GOT3 (cell line): ENCODE measurements around the gene RRH.
"Not testable (repeated sequence)": the region's sequence is repeated elsewhere in the genome, so short reads cannot be mapped to it uniquely, and the experiment has no call there.

Experiments used
- DNase-seq: peaks from one replicate; lab custom pipeline; 2025; ENCODE audit warnings: mixed read lengths; lab: John Stamatoyannopoulos, UW

Gene RRH

DNA sequence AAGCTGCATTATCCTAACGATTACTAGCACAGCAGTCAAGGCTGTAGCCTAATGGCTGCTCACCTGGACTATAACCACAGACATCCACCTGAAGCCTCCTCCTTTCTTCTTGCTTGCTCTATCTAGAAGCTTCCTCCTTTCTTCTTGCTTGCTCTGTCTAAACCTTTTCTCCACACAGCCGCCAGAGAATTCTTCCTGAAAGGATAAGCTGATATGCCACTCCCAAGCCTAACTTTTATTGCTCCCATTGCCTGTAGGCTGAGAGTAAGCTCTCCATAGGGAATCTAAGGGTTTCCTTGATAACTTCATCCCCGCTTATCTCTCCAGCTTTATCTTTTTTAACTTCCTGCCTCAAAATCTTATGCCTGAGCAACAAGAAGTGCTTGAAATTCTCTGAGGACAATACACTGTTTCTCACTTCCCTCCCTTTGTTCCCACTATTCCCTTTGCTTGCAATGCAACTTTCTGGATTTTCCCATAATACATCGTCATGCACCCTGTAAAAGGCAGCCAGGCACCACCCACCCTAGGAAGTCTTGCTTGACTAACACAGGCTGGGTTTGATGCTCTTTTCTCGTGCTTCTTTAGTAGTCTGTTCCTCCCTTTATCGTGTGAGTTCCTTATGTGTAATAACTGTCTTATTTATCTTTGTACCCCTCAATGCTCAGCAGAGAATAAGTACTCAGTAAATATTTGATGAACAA is 18.8 kb downstream of the RRH start:
- DNase-seq: no peak

DNA sequence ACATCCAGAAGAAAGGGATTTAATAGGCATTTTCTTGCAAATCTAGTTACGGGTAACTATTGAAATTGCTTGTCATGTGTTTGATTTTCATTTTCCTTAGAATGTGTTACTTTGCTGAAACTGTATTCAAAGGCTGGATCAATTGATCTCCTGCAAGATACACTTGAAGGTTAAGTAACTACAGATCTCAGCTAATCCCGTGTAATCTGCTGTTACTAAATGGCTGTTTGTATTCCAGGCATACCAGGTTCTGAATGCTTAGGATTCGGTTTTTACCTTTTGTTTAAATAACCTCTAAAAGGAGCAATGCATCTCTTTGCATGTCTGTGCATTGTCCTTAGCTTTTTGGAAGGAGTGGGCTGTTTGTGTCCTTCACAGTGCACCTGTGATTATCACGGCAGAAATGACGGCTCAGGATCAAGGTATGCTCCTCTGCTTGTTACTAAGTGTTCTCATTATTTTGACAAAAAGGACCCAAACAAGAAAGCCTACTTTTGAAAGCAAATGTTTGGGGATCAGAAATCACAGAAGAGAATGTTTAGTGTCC is 20.2 kb downstream of the RRH start, which contains the start of gene LRIT3:
LRIT3 (plus strand) TSS at position 212 of the 547 bp plus-strand sequence; CDS start at position 307, 95 bp downstream.
- DNase-seq: no peak

DNA sequence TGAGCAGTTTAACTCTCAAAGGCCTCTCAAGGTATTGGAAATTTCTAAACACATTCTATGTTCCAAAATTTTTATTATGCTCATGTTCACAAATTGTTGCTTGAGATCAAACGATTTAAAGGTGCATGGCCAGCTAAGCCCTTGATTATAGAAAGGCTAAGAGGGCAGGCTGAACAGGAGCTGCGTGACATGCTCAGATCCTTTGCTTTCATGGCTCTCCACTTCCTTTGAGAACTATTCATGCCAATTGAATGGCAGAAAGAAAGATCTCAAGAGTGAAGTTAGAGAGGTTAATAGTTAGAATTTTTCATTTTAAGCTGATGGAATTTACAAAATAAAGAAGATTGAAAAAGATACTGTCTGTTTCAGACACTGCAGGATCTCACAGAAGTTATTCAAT is 20.7 kb downstream of the RRH start:
- no peak for DNase-seq

DNA sequence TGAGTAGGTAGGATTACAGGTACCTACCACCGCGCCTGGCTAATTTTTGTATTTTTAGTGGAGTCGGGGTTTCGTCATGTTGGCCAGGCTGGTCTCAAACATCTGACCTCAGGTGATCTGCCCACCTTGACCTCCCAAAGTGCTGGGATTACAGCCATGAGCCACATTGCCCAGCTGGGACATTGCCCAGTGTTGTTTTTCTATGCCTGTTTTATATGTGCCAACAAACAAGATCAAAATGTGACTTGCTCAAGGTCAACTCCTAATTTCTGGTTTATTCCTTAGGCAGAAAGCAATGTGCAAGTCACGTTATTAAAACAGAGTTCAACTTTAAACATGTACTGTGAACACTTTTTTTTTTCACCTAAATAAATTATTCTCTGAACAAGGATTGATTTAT is 22.8 kb downstream of the RRH start:
- no peak for DNase-seq

DNA sequence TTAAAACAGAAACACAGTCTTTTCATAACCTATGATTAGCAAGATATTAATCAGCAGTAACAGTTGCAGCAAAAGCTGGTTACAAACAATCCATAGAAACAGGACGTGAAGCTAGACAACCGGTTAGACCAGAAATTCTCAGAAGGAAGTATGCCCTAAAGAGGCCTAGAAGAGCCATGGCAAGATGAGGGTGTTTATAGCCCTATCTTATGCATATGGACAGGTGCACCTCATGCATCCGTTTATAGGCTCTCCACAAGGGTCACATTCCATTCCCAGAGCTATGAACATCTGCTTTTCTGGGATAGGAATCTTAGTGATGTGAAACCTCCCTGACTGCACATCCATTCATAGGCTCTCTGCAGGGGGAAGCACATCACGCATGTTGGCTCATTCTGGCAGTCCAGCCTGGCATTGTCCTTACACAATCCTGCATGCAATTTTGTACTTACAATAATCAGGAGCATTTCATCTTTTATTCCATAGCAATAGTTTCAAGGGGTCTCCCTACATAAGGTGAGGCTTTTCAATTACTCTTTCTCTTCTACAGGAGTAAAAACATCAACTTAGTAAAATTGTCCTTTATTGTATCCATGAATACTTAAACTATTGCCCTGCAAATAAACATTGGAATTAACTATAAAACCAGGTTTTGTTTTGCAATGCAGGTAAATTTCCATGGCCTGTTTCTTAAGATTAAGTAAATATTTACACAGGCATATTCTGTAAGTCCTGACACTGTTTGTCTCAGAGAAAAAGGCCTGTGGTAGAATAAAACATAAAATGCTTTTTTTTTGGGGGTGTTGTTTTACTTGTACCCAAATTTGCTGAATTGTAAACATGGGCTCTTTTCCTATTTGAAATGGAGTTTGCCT is 31.9 kb downstream of the RRH start:
- DNase-seq: not testable (repeated sequence)

DNA sequence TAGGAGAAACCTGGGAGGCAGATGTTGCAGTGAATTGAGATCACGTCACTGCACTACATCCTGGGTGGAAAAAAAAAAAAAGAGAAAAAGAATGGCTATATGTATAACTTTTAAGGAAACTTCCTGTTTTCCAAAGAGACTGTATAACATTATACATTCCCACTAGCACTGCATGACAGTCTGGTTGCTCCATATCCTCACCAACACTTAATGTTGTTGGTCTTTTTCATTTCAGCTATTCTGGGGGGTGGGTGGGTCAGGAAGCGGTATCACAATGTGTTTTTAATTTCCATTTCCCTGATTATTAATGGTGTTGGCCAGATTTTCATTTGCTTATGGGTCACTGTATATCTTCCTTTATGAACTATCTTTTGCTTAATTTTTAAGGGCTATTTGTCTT is 33.5 kb downstream of the RRH start:
- DNase-seq: no peak

DNA sequence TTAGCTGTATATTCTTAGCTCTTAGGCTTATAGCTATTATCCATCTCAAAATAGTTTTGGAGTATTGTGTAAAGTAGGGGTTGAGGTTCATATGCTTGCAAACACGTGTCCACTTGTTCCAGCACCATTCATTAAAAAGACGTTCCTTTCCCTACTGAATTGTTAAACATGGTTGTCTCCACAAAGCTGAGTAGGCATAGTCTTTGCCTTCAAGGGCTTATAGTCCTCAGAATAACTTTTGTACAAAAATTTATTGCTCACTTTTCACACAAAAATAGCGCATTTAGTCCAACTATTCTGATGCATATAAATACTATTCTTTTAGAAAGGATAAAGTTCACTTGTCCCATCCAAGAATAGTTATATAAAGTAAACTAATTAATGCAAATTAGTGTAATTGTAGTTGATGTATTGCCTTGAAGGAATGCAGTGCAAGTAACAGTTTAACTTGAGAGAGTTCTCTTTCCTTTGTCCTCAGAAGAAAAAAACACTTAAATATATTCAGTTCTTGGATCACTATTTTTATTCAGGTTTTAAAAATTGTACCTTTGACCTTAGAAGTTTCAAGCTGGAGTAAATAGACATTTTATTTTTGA is 34.2 kb downstream of the RRH start:
- no peak for DNase-seq

DNA sequence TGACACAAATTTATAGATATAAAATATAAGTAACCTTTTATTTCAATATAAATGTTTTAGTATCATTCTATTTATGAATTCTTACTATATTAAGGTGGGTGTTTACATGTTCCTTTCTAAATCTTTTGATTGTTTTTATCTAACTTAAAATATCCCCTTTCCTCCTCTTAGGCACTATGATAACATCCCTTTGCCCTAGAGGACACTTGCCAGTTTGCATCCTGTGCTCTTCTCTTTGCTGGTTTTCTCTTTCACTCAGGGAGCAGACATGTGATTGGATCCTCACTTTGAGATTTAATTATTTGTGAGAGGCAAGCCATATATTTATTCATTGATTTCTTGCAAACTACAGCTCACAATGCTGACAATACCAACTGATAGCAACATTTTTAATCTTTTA is 36.4 kb downstream of the RRH start:
- no peak for DNase-seq

DNA sequence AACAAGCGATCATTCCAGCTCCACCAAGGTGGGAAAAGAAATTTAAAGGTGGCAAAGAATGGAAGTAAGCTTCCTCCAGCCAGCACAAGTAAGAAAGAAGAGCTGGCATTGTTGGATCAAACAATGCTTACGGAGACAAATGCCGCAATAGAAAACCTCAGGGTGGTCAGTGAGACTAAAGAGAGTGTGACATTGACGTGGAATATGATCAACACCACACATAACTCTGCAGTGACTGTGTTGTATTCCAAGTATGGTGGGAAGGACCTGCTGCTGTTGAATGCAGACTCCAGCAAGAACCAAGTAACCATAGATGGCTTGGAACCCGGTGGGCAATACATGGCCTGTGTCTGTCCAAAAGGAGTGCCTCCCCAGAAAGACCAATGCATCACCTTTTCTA is 42.3 kb downstream of the RRH start:
- no peak for DNase-seq

DNA sequence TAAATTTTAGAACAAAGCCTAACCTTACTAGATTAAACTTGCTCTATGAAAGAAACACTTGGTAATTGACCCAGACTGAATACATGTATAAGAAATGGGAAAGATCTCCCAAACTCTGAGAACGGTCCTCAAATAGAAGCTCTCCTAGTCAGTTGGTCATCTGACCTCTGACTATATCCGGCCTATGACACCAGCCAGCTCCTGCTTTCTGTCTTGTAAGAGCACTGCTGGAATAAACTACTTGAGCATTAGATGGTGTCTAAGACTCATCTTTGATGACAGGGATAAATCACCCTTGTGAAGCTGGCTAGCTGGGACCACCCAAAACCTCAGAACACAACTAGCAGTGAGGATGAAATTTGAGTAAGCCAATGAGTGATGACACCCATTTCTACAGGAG is 44.3 kb downstream of the RRH start:
- DNase-seq: no peak

DNA sequence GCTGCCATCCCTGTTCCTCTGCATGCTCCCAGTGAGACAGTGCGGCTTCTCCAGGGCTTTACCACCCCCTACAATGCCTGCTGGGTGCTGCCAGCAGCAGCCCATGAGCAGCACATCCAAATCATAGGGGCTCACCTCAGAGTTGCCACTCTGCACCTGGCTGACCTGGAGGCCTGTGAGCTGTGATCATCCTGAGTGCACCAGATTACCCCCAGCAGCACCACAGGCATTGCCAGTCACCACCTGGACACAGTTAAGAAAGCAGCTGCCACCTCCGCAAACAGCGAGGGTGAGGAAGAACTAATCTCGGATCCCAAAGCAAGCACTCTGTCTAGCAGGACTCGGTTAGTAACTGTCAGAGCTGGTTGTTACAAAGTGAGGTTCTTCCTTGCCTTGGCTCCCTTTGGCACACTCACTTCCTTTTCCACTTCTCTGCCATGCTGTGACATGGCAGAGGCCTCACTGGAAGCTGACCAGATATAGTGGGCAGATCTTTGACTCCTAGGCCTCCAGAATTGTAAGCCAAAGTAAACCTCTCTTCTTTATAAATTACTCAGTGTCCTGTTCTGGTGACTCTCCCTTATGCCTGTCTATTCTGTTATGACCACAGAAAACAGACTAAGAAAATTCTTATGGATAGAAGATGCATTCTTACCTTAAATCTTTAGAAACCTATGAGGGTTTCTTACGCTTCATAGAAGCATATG is 45.3 kb downstream of the RRH start:
- DNase-seq: no peak

DNA sequence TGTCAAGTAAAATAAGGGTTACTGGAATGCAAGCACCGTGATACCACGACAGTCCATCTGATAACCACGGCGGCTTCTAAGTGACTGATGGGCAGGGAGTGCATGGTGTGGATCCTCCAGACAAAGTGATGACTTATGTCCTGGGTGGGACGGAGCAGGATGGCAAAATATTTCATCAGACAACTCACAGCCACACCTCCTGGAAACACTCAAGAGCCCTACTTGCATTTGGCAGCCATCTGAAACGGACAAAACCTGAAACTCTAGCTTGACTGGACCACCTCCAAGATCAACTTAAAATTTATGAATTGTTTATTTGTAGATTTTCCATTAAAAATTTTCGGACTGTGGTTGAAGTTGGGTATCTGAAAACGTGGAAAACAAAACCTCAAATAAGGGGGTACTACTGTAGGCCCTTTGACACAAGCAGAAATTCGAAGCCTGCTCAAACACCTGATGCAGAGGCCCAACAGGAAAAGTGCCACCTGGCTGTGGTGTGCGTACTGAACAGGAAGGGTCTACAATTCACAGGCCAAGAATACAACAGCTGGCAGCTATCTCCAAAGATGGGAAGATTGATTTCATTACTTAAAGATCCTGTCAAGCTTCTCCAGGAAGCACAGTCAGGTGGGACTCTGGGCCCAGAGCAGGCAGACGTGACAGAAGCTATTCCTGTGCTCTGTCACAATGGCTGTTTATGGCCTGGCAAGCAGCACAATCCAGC is 46.2 kb downstream of the RRH start:
- no peak for DNase-seq

DNA sequence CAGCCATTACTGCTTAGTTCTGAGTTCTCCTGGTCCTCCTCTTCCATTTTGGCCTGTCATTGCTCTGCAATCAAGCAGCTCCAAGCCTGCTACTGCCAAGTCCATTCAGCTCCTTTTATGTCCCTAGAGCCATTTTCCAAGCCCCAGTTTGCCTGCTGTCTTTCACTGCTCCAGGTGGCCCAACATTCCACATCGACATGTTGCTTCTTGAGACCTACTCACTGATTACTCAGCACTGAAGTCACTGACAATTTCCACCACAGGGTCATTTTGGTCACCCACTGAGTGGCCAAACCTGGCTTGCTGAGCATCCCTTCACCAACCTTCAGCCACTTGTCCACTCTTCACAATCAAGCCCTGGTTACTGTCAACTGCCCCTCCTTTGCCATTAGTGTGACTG is 47.3 kb downstream of the RRH start:
- no peak for DNase-seq

DNA sequence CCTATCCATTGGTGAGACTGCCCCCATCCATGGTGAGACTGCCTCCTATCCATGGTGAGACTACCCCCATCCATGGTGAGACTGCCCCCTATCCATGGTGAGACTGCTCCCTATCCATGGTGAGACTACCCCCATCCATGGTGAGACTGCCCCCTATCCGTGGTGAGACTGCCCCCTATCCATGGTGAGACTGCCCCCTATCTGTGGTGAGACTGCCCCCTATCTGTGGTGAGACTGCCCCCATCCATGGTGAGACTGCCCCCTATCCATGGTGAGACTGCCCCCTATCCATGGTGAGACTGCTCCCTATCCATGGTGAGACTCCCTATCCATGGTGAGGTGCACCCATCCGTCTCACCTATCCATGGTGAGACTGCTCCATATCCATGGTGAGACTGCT is 47.8 kb downstream of the RRH start:
- DNase-seq: not testable (repeated sequence)

DNA sequence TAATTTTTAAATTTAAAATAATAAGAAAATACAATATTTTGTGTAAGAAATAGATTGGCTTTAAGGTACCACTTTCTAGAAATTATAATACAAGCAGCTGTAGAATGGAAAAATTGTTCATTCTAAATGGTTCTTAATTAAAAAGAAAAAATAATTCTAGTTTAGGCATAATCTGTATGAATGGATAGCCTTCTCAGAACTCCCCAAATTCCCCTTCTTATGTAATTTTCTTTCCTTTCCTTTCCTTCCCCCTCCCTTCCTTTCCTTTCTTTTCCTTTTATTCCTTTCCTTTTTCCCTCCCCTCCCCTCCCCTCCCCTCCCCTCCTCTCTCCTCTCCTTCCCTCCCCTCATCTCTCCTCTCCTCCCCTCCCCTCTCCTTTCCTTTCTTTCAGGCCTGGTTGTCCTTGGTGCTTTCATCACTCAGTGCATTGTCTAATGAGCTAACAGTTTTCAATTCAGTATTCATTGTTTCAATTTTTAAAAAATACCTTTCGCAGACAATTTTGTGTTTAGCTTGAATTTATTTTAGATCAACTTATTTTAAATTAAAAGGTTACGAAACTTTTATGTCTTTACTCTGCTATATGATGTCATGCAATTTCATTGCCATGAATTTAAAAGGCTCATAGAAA is 49.0 kb downstream of the RRH start:
- no peak for DNase-seq

DNA sequence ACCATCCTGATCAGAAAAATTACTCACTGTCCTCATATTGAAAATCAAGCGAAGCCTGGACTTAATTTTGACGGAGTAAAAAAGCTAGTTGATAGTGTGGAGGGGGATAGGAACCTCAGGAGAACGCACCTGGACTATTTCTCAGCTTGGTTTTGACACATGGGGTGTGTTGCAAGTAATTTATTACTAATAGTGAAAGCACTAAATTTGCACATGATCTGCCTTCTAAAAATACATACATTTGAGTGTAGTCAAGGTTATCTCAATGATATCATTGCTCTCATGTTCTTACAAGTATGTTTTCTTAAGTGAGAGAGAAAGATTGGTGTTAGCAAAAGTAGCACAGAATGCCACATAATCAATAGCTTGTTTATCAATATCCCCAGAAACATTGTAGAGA is 49.6 kb downstream of the RRH start:
- no peak for DNase-seq

DNA sequence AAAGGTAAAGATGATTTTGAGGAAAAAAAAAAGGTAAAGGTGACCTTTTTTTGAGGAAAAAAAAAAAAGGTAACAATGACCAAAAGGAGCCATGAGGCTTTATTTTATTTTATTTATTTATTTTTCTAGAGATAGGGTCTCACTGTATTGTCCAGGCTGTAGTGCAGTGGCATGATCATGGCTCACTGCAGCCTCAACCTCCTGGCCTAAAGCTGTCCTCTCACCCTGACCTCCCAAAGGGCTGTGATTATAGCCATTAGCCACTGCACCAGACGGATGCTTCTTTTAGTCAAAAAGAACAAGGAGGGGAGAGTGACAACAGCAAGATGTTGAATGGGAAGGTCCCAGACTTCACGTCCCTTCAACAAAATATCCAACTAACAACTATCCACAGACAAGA is 50.6 kb downstream of the RRH start:
- no peak for DNase-seq

DNA sequence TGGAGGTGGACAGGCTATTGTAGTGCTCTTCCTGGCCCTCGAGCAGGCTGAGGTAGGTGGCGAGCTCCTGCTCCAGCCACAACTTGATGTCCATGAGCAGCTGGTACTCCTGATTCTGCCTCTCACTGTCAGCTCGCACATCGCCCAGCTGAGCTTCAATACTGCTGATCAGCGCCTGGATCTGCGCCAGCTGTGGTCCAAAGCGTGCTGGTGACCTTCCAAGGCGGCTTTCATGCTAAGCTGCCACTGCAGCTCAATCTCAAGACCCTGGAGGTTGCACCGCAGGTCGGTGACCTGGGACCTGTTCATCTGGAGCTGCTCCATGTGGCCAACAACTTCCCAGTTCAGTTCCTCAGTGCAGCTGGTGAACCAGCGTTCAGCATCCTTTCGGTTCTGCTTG is 51.3 kb downstream of the RRH start:
- no peak for DNase-seq

DNA sequence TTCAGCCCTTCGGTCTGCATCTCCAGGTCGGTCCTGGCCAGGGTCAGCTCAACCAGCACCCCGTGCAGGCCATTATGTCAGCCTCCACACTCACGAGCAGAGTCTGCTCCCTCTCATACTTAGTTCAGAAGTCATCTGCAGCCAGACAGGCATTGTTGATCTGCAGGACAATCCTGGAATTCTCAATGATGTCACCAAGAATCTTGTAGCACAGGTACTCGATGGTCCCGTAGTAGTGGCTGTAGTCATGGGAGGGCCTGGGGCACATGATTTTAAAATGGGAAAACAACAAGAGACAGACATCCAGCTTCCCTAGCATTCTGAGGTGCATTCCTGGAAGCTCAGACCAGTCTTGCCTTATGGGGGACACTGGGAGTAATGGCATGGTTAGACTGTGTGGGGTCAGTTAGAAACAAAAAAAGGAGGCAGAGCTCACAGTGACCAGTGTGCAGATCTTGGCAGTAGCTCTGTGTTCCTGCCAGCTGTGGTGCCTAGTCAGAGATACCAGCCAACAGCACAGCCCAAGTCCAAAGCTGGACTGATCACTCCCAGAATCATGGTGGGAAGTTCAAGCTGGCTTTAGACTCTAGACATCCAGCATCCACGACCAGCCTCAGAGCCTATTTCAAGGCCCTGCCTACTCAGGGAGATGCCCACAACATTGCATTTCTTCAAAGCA is 52.0 kb downstream of the RRH start:
- no peak for DNase-seq

DNA sequence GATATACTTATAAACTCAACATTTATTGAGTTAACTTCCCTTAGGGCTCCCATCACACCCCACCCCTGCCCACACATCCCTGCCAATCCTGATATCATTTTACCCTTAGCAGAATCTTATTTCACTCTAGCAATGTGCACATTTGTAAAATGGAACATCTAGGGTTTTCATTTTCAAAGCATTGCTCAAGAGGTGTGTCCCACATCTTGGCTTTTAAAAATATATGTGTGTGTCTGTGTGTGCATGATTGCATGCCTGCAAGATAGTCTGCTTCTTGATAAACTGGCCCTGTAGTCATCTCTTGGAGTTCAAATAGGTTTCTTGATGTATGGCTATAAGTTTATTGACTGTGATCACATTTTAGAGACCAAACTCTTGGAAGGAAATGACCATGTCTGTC is 58.5 kb downstream of the RRH start:
- no peak for DNase-seq
